Progenitor cell of endocrine pancreas (in vitro differentiated cells): Measurements from ENCODE around the gene INHA. TPM values are rescaled to one million over a fixed set of nuclear protein-coding genes. Genes with fewer than 3 reads are reported as not detected.

Experiments
- DNase-seq: peaks from one replicate; pipeline ENCODE4 v3.0.0; 2021; ENCODE audit warnings: low spot score; ENCODE audit not compliant: unreplicated experiment
- H3K27ac Mint-ChIP-seq: 2 replicates; pipeline ENCODE4 v1.8.0; 2021; ENCODE audit warnings: mild to moderate bottlenecking, moderate library complexity, mixed read lengths
- H3K27me3 Mint-ChIP-seq: 2 replicates; pipeline ENCODE4 v1.8.0; 2021; ENCODE audit warnings: mixed read lengths
- H3K36me3 Mint-ChIP-seq: 2 replicates; pipeline ENCODE4 v1.8.0; 2022; ENCODE audit warnings: mixed read lengths; ENCODE audit not compliant: insufficient read depth
- H3K4me1 Mint-ChIP-seq: 2 replicates; pipeline ENCODE4 v1.8.0; 2021; ENCODE audit warnings: low read depth, mixed read lengths
- H3K4me3 Mint-ChIP-seq: 2 replicates; pipeline ENCODE4 v1.8.0; 2021; ENCODE audit warnings: low read depth, mild to moderate bottlenecking, moderate library complexity, mixed read lengths
- H3K9me3 Mint-ChIP-seq: 2 replicates; pipeline ENCODE4 v1.8.0; 2021; ENCODE audit warnings: low read depth, mixed read lengths
- CTCF ChIP-seq: fragments of 200-600 bp; sonication (generic); IDR thresholded peaks from one replicate; pipeline ENCODE4 v1.5.0; 2021; ENCODE audit warnings: antibody characterized with exemption, mild to moderate bottlenecking; ENCODE audit not compliant: unreplicated experiment
- microRNA-seq: library from miRNA; unstranded; fragments of <30 nt; microRNA quantifications from one replicate; pipeline ENCODE4 v1.1.0, GENCODE V29; 2020; ENCODE audit warnings: borderline number of aligned reads; ENCODE audit not compliant: unreplicated experiment
- total RNA-seq: library from RNA; stranded (reverse); gene quantifications from 2 replicates; pipeline ENCODE4 v1.2.1, GENCODE V29; 2021

The INHA gene
- total RNA-seq, 1 donor from 2014 or later: 1.7 TPM

- no peak overlapping the region for H3K27ac Mint-ChIP-seq
- peaks cover 40% of the 10 kb centered on the region for H3K27me3 Mint-ChIP-seq
- no peak overlapping the region for H3K4me3 Mint-ChIP-seq
- H3K36me3 Mint-ChIP-seq: no peaks in the 10 kb centered on the region
- H3K9me3 Mint-ChIP-seq: no peaks in the 10 kb centered on the region
- no peak for DNase-seq
- peaks cover 16% of the 10 kb centered on the region for H3K4me1 Mint-ChIP-seq
- no peak for TF ChIP-seq CTCF
These were observed 49.8 kb downstream of the INHA start for GRCh38 chr2:219621935-219622334.

GRCh38 chr2:219622472-219622871 lies 50.4 kb downstream of the INHA start:
- no peak overlapping the region for H3K4me3 Mint-ChIP-seq
- peaks cover 40% of the 10 kb centered on the region for H3K27me3 Mint-ChIP-seq
- H3K9me3 Mint-ChIP-seq: no peaks in the 10 kb centered on the region
- peaks cover 18% of the 10 kb centered on the region for H3K4me1 Mint-ChIP-seq
- DNase-seq: no peak
- no peak overlapping the region for H3K27ac Mint-ChIP-seq
- no peak for TF ChIP-seq CTCF
- H3K36me3 Mint-ChIP-seq: no peaks in the 10 kb centered on the region

- DNase-seq: no peak
- no peak for TF ChIP-seq CTCF
- no peaks in the 10 kb centered on the region for H3K36me3 Mint-ChIP-seq
- no peaks in the 10 kb centered on the region for H3K9me3 Mint-ChIP-seq
- no peak overlapping the region for H3K4me3 Mint-ChIP-seq
- H3K27me3 Mint-ChIP-seq: peaks cover 40% of the 10 kb centered on the region
- H3K27ac Mint-ChIP-seq: no peak overlapping the region
- peaks cover 6% of the 10 kb centered on the region for H3K4me1 Mint-ChIP-seq
These were observed 52.5 kb downstream of the INHA start for GRCh38 chr2:219624565-219624964.

- Mint-ChIP-seq H3K36me3 (no peaks in the 10 kb centered on the region), H3K9me3 (no peaks in the 10 kb centered on the region), H3K27ac (no peak overlapping the region), H3K27me3 (peaks cover 40% of the 10 kb centered on the region), H3K4me3 (no peak overlapping the region), H3K4me1 (peaks cover 6% of the 10 kb centered on the region)
- DNase-seq: no peak
- TF ChIP-seq CTCF: no peak
These were observed 53.1 kb downstream of the INHA start for GRCh38 chr2:219625179-219625578.

Small RNA genes within 50 kb of the gene (microRNA-seq; reads per million reads assigned to microRNA genes)
- not detected for gene MIR3132

Other genes with a start within 250 kb of the INHA start
- not detected in 2 replicates for gene RESP18, start 239.6 kb upstream of the INHA start, total RNA-seq
- gene DNPEP, start 184.4 kb upstream of the INHA start, total RNA-seq: 36.0 and 47.0 TPM in 2 replicates
- not detected in 2 replicates for gene DES, start 153.9 kb upstream of the INHA start, total RNA-seq
- 15.1 and 15.5 TPM in 2 replicates for gene SPEG, start 137.5 kb upstream of the INHA start, total RNA-seq
- 35.8 and 37.4 TPM in 2 replicates for gene GMPPA, start 73.4 kb upstream of the INHA start, total RNA-seq
- 3.4 and 5.1 TPM in 2 replicates for gene ASIC4, start 57.8 kb upstream of the INHA start, total RNA-seq
- gene CHPF, start 28.5 kb upstream of the INHA start, total RNA-seq: 49.1 and 51.1 TPM in 2 replicates
- gene TMEM198, start 28.3 kb upstream of the INHA start, total RNA-seq: 8.2 and 9.7 TPM in 2 replicates
- 197 and 198 TPM in 2 replicates for gene OBSL1, start 771 bp upstream of the INHA start, total RNA-seq
- 39.7 and 41.4 TPM in 2 replicates for gene STK11IP, start 25.5 kb downstream of the INHA start, total RNA-seq
- gene SLC4A3, start 55.3 kb downstream of the INHA start, total RNA-seq: 17.0 and 19.7 TPM in 2 replicates